Loucy (cell line): ENCODE data around the gene TUBG1.
"Not testable (repeated sequence)": the region's sequence is repeated elsewhere in the genome, so short reads cannot be mapped to it uniquely, and the experiment has no call there.

Experiments
- H2AFZ ChIP-seq: fragments of 200-600 bp; sonication (generic); 2 replicates; pipeline ENCODE4 v1.6.0; 2016; ENCODE audit warnings: antibody characterized with exemption, mild to moderate bottlenecking, low read length, moderate library complexity
- H3F3A ChIP-seq: fragments of 200-600 bp; 2 replicates; pipeline ENCODE4 v1.6.0; 2016; ENCODE audit warnings: antibody characterized with exemption, low read depth, mild to moderate bottlenecking
- H3K27me3 ChIP-seq: fragments of 200-600 bp; sonication (generic); 2 replicates; pipeline ENCODE4 v1.6.1; 2014; ENCODE audit warnings: low read length, mild to moderate bottlenecking; ENCODE audit not compliant: insufficient read depth, poor library complexity, severe bottlenecking
- H3K36me3 ChIP-seq: fragments of 200-600 bp; sonication (generic); 2 replicates; pipeline ENCODE4 v1.6.1; 2016; ENCODE audit warnings: low read length; ENCODE audit not compliant: insufficient read depth
- H3K4me1 ChIP-seq: fragments of 200-600 bp; sonication (generic); 2 replicates; pipeline ENCODE4 v1.5.1; 2014; ENCODE audit warnings: low read length, mild to moderate bottlenecking; ENCODE audit not compliant: insufficient read depth, poor library complexity, severe bottlenecking
- H3K4me2 ChIP-seq: fragments of 200-600 bp; sonication (generic); 2 replicates; pipeline ENCODE4 v1.6.0; 2014; ENCODE audit warnings: antibody characterized with exemption, low read length, low read depth, mild to moderate bottlenecking; ENCODE audit not compliant: poor library complexity, severe bottlenecking
- H3K4me3 ChIP-seq: fragments of 200-600 bp; sonication (generic); 2 replicates; pipeline ENCODE4 v1.5.1; 2014; ENCODE audit warnings: low read length, mild to moderate bottlenecking, mixed read lengths; ENCODE audit not compliant: poor library complexity, severe bottlenecking
- H3K79me2 ChIP-seq: fragments of 200-600 bp; sonication (generic); 2 replicates; pipeline ENCODE4 v1.6.1; 2014; ENCODE audit warnings: low read length; ENCODE audit not compliant: insufficient read depth
- H3K9ac ChIP-seq: fragments of 200-600 bp; sonication (generic); 2 replicates; pipeline ENCODE4 v1.6.0; 2014; ENCODE audit warnings: mild to moderate bottlenecking, low read depth, low read length, moderate library complexity; ENCODE audit not compliant: poor library complexity, severe bottlenecking
- H3K9me2 ChIP-seq: fragments of 200-600 bp; sonication (generic); replicated peaks from 2 replicates; pipeline ENCODE4 v1.6.1; 2016; ENCODE audit warnings: low read depth, low read length, mixed read lengths
- H3K9me3 ChIP-seq: fragments of 200-600 bp; sonication (generic); 2 replicates; pipeline ENCODE4 v1.6.1; 2014; ENCODE audit warnings: mild to moderate bottlenecking, antibody characterized with exemption, low read length, low read depth; ENCODE audit not compliant: insufficient read depth
- H4K20me1 ChIP-seq: fragments of 200-600 bp; sonication (generic); 2 replicates; pipeline ENCODE4 v1.6.0; 2014; ENCODE audit warnings: antibody characterized with exemption, low read length, mild to moderate bottlenecking; ENCODE audit not compliant: insufficient read depth, poor library complexity, severe bottlenecking
- EZH2phosphoT487 ChIP-seq: fragments of 200-600 bp; IDR thresholded peaks from 2 replicates; pipeline ENCODE4 v1.6.1; 2018; ENCODE audit warnings: antibody characterized with exemption, mild to moderate bottlenecking, moderate library complexity, borderline replicate concordance
- TF ChIP-seq, protein P1 (sequence below): fragments of 200-600 bp; sonication (generic); conservative IDR thresholded peaks from 2 replicates; pipeline ENCODE4 v1.5.1; 2014; ENCODE audit warnings: mild to moderate bottlenecking, antibody characterized with exemption, low read length

The TUBG1 gene

DNA sequence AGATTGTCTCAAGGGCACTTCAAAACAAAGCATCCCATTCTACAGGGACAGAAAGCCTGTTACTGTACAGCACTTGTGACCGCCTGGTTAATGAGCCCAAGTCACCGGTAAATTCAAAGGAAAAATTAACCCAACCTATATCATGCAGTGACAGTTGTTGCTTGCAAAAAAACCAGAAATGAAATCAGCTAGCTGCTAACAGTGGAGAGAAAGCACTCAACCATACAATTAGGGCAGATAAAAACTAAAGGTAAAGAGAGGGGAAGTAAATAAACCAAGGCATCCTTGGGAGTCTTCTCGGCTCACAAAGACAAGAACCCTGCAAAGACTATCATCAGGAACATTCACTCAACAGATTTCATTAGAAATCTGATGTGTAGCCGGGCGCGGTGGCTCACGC is 6.2 kb upstream of the TUBG1 start:
- Histone ChIP-seq H3K4me1 (peaks cover 27% of the 10 kb centered on the region), H3K4me2 (peak overlapping the region; percentile 25)

DNA sequence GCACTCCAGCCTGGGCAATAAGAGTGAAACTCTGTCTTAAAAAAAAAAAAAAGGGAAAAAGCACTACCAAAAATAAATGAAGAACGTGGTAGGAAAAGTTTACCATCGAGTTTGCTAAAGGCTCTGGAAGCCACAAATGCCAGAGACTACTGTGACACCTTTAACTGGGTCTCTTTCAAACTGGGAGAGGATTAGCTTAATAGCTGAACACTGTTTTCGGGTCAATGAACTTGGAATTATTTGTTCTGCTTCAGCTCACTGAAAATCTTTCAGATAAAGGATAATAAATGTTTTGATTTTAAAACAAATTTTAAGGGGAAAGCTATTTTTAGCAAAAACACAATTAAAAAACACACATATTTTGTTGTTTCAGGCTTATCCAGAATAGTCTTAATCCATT is 1.7 kb upstream of the TUBG1 start:
- Histone ChIP-seq H3K4me3 (peak overlapping the region; percentile 90), H2AFZ (no peak overlapping the region), H3F3A (no peaks in the 10 kb centered on the region), H4K20me1 (peaks cover 22% of the 10 kb centered on the region), H3K36me3 (peaks cover 9% of the 10 kb centered on the region; the same call in 1 of the 2 replicates), H3K9me3 (no peaks in the 10 kb centered on the region), H3K4me1 (peaks cover 28% of the 10 kb centered on the region), H3K9me2 (no peaks in the 10 kb centered on the region), H3K79me2 (peaks cover 83% of the 10 kb centered on the region), H3K4me2 (peak overlapping the region; percentile 75), H3K9ac (peak overlapping the region; percentile 86), H3K27me3 (no peaks in the 10 kb centered on the region)
- TF ChIP-seq EZH2phosphoT487: no peak
- TF ChIP-seq, protein P1, sequence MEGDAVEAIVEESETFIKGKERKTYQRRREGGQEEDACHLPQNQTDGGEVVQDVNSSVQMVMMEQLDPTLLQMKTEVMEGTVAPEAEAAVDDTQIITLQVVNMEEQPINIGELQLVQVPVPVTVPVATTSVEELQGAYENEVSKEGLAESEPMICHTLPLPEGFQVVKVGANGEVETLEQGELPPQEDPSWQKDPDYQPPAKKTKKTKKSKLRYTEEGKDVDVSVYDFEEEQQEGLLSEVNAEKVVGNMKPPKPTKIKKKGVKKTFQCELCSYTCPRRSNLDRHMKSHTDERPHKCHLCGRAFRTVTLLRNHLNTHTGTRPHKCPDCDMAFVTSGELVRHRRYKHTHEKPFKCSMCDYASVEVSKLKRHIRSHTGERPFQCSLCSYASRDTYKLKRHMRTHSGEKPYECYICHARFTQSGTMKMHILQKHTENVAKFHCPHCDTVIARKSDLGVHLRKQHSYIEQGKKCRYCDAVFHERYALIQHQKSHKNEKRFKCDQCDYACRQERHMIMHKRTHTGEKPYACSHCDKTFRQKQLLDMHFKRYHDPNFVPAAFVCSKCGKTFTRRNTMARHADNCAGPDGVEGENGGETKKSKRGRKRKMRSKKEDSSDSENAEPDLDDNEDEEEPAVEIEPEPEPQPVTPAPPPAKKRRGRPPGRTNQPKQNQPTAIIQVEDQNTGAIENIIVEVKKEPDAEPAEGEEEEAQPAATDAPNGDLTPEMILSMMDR: no peak

More for the DNA sequence above, 6.2 kb upstream of the TUBG1 start:
- no peak overlapping the region for H2AFZ ChIP-seq
- H4K20me1 ChIP-seq: peaks cover 21% of the 10 kb centered on the region
- H3K9me3 ChIP-seq: no peaks in the 10 kb centered on the region
- H3K4me3 ChIP-seq: no peak overlapping the region
- no peak overlapping the region for H3K9ac ChIP-seq
- no peaks in the 10 kb centered on the region for H3K27me3 ChIP-seq
- no peaks in the 10 kb centered on the region for H3F3A ChIP-seq
- TF ChIP-seq, protein P1: no peak
- TF ChIP-seq EZH2phosphoT487: no peak
- peaks cover 71% of the 10 kb centered on the region for H3K79me2 ChIP-seq
- no peaks in the 10 kb centered on the region for H3K36me3 ChIP-seq
- no peaks in the 10 kb centered on the region for H3K9me2 ChIP-seq

DNA sequence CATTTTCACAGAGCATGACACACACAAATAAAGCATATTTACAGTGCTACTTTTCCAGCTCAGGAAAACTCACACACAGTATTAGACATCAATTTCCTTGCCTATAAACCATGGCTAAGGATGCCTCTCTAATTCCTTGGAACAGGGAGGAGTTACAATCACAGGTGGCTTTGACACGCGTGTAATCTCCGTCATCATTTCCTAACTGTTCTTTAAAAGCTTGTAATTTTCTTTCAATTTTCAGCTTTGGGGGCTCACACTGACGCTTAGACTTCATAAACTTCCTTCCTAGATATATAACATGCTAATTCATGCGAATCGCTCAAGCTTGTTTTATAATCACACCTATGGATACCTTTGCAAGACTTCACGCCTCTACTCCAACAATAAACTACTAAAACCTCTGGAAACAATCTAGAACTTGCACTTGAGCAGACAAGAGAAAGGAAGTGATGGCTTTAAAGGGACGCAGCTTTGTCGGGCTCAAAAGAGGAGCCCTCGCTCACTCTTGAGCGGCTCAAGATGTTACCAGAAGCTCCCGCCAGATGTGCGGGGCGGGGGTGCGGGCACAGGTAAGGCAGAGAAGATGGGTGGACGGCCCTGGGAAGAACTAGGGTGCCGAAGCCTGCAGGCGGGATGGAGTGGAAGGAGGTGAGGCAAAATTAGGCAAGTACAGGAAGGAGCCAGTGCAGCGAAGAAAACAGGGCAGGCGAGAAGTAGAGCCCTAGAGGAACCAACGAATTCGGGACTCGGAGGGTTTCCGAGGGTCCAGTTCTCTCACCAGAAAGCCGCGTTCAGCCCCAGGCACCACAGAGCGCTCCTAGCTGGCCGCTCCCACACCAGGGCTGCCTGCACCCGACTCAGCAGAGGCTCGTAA is 940 bp upstream of the TUBG1 start:
- Histone ChIP-seq H3K9me2 (no peaks in the 10 kb centered on the region), H3F3A (no peaks in the 10 kb centered on the region), H3K36me3 (peaks cover 14% of the 10 kb centered on the region; the same call in 1 of the 2 replicates), H2AFZ (peak overlapping the region; percentile 77), H3K4me3 (peak overlapping the region; percentile 90), H3K9ac (peak overlapping the region; percentile 86), H3K79me2 (peaks cover 76% of the 10 kb centered on the region), H3K4me2 (peak overlapping the region; percentile 75), H3K4me1 (peaks cover 23% of the 10 kb centered on the region), H3K27me3 (no peaks in the 10 kb centered on the region), H4K20me1 (peaks cover 18% of the 10 kb centered on the region), H3K9me3 (no peaks in the 10 kb centered on the region)
- TF ChIP-seq, protein P1: no peak; the same call in 1 of the 2 replicates
- TF ChIP-seq EZH2phosphoT487: no peak

DNA sequence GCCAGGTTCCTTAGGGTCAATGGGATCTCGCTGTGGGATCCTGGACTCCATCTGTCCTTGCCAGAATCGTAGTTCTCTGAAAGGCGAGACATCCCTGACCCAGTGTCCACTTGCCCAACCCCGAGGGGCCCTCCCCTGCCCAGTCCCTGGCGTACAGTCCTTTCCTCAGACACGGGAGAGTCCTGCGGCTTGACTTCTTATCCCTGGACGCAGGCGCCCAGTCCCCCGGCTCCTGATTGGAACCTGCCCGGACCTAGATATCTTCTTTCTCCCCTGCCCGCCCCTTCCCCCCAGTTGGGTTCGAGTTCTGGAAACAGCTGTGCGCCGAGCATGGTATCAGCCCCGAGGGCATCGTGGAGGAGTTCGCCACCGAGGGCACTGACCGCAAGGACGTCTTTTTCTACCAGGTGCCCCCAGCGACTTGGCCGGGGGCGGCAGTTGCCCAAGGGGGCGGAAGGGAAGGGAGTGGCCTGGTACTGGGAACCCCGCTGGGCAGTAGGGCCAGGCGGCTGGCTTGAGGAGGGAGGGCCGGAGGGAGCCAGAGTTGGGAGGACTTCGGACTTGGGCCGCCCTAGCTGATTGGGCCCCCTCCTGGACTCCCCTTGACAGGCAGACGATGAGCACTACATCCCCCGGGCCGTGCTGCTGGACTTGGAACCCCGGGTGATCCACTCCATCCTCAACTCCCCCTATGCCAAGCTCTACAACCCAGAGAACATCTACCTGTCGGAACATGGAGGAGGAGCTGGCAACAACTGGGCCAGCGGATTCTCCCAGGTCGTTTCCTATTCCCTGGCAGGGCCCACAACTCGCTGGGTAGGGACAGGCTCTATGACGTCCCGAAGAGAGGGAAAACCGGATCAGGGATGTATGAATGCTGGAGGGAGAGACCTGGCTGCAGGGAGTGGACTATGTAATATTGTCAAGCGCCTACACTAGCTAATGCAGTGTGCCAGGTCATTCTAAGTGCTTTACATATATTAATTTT is 625 bp downstream of the TUBG1 start:
- peaks cover 26% of the 10 kb centered on the region; the same call in 1 of the 2 replicates for H3K36me3 ChIP-seq
- not testable (repeated sequence) for H3F3A ChIP-seq, H3K9me3 ChIP-seq, H3K9me2 ChIP-seq, H3K27me3 ChIP-seq
- H3K79me2 ChIP-seq: peaks cover 62% of the 10 kb centered on the region
- H3K4me2 ChIP-seq: peak overlapping the region; percentile 74
- H3K4me3 ChIP-seq: peak overlapping the region; percentile 90
- H4K20me1 ChIP-seq: peaks cover 14% of the 10 kb centered on the region
- H2AFZ ChIP-seq: peak overlapping the region; percentile 56
- peak overlapping the region; percentile 86 for H3K9ac ChIP-seq
- H3K4me1 ChIP-seq: peaks cover 15% of the 10 kb centered on the region
